ENCODE measurements around the gene IFNW1.
"Not testable (repeated sequence)": the region's sequence is repeated elsewhere in the genome, so short reads cannot be mapped to it uniquely, and the experiment has no call there.

Gene IFNW1

GRCh38 chr9:21141427-21141882 lies at the start of gene IFNW1:
Gene IFNW1, minus strand, starts transcription at chr9:21141832. Its CDS starts 262 bp downstream, at chr9:21141570.
- H3K36me3 ChIP-seq (ENCODE audit: control insufficient read depth in 2 of 2, insufficient read depth in 2 of 2, low read length in 2 of 2): no peaks in the 10 kb centered on the region
- no peak within 1 kb of the TSS for H3K9ac ChIP-seq (ENCODE audit: low read length in 2 of 2)
- H3K9me3 ChIP-seq (ENCODE audit: control insufficient read depth in 2 of 2, low read length in 2 of 2): no peaks in the 10 kb centered on the region
- no peaks in the 10 kb centered on the region for H3K4me1 ChIP-seq (ENCODE audit: control insufficient read depth, insufficient read depth, low read length)
- H3K27ac ChIP-seq (ENCODE audit: low read length): no peak within 1 kb of the TSS
- no peak within 1 kb of the TSS for H3K4me3 ChIP-seq (ENCODE audit: low read length in 2 of 2)
- H3K27me3 ChIP-seq (ENCODE audit: control insufficient read depth in 1 of 2, insufficient read depth in 2 of 2, low read length in 2 of 2): no peaks in the 10 kb centered on the region

- not testable (repeated sequence) for H3K36me3 ChIP-seq (ENCODE audit: control insufficient read depth in 2 of 2, insufficient read depth in 2 of 2, low read length in 2 of 2); H3K9me3 ChIP-seq (ENCODE audit: control insufficient read depth in 2 of 2, low read length in 2 of 2); H3K27me3 ChIP-seq (ENCODE audit: control insufficient read depth in 1 of 2, insufficient read depth in 2 of 2, low read length in 2 of 2); H3K4me1 ChIP-seq (ENCODE audit: control insufficient read depth, insufficient read depth, low read length); H3K27ac ChIP-seq (ENCODE audit: low read length); H3K4me3 ChIP-seq (ENCODE audit: low read length in 2 of 2); H3K9ac ChIP-seq (ENCODE audit: low read length in 2 of 2)
These were observed 45.9 kb upstream of the IFNW1 start, which contains the start of gene IFNA4 for GRCh38 chr9:21187487-21187886. Gene IFNA4, minus strand, starts transcription at chr9:21187587. Its CDS starts 56 bp downstream, at chr9:21187531.

GRCh38 chr9:21182810-21183736 lies 41.4 kb upstream of the IFNW1 start:
- H3K27me3 ChIP-seq (ENCODE audit: control insufficient read depth in 1 of 2, insufficient read depth in 2 of 2, low read length in 2 of 2); H3K4me1 ChIP-seq (ENCODE audit: control insufficient read depth, insufficient read depth, low read length); H3K4me3 ChIP-seq (ENCODE audit: low read length in 2 of 2); H3K27ac ChIP-seq (ENCODE audit: low read length); H3K9me3 ChIP-seq (ENCODE audit: control insufficient read depth in 2 of 2, low read length in 2 of 2); H3K9ac ChIP-seq (ENCODE audit: low read length in 2 of 2); H3K36me3 ChIP-seq (ENCODE audit: control insufficient read depth in 2 of 2, insufficient read depth in 2 of 2, low read length in 2 of 2): not testable (repeated sequence)

GRCh38 chr9:21174671-21175070 lies 33.0 kb upstream of the IFNW1 start:
- no peaks in the 10 kb centered on the region for H3K27me3 ChIP-seq (ENCODE audit: control insufficient read depth in 1 of 2, insufficient read depth in 2 of 2, low read length in 2 of 2)
- no peak overlapping the region for H3K9ac ChIP-seq (ENCODE audit: low read length in 2 of 2)
- H3K9me3 ChIP-seq (ENCODE audit: control insufficient read depth in 2 of 2, low read length in 2 of 2): no peaks in the 10 kb centered on the region
- H3K27ac ChIP-seq (ENCODE audit: low read length): no peak overlapping the region
- H3K4me3 ChIP-seq (ENCODE audit: low read length in 2 of 2): no peak overlapping the region
- no peaks in the 10 kb centered on the region for H3K4me1 ChIP-seq (ENCODE audit: control insufficient read depth, insufficient read depth, low read length)
- H3K36me3 ChIP-seq (ENCODE audit: control insufficient read depth in 2 of 2, insufficient read depth in 2 of 2, low read length in 2 of 2): no peaks in the 10 kb centered on the region

- no peak overlapping the region for H3K27ac ChIP-seq (ENCODE audit: low read length)
These were observed 30.5 kb upstream of the IFNW1 start for GRCh38 chr9:21172156-21172555.

GRCh38 chr9:21171351-21171750 lies 29.7 kb upstream of the IFNW1 start:
- Histone ChIP-seq H3K9ac (ENCODE audit: low read length in 2 of 2) (no peak overlapping the region), H3K9me3 (ENCODE audit: control insufficient read depth in 2 of 2, low read length in 2 of 2) (no peaks in the 10 kb centered on the region), H3K4me1 (ENCODE audit: control insufficient read depth, insufficient read depth, low read length) (no peaks in the 10 kb centered on the region), H3K27ac (ENCODE audit: low read length) (no peak overlapping the region), H3K36me3 (ENCODE audit: control insufficient read depth in 2 of 2, insufficient read depth in 2 of 2, low read length in 2 of 2) (no peaks in the 10 kb centered on the region), H3K27me3 (ENCODE audit: control insufficient read depth in 1 of 2, insufficient read depth in 2 of 2, low read length in 2 of 2) (no peaks in the 10 kb centered on the region), H3K4me3 (ENCODE audit: low read length in 2 of 2) (no peak overlapping the region)

More at GRCh38 chr9:21172156-21172555, 30.5 kb upstream of the IFNW1 start:
- H3K4me1 ChIP-seq (ENCODE audit: control insufficient read depth, insufficient read depth, low read length): no peaks in the 10 kb centered on the region
- H3K36me3 ChIP-seq (ENCODE audit: control insufficient read depth in 2 of 2, insufficient read depth in 2 of 2, low read length in 2 of 2): no peaks in the 10 kb centered on the region
- no peaks in the 10 kb centered on the region for H3K9me3 ChIP-seq (ENCODE audit: control insufficient read depth in 2 of 2, low read length in 2 of 2)
- no peaks in the 10 kb centered on the region for H3K27me3 ChIP-seq (ENCODE audit: control insufficient read depth in 1 of 2, insufficient read depth in 2 of 2, low read length in 2 of 2)
- no peak overlapping the region for H3K9ac ChIP-seq (ENCODE audit: low read length in 2 of 2)
- H3K4me3 ChIP-seq (ENCODE audit: low read length in 2 of 2): no peak overlapping the region

GRCh38 chr9:21166560-21166959 lies 24.9 kb upstream of the IFNW1 start, which contains the start of gene IFNA21:
Gene IFNA21, minus strand, starts transcription at chr9:21166660. Its CDS starts 48 bp downstream, at chr9:21166612.
- not testable (repeated sequence) for H3K27ac ChIP-seq (ENCODE audit: low read length); H3K4me1 ChIP-seq (ENCODE audit: control insufficient read depth, insufficient read depth, low read length); H3K9me3 ChIP-seq (ENCODE audit: control insufficient read depth in 2 of 2, low read length in 2 of 2); H3K27me3 ChIP-seq (ENCODE audit: control insufficient read depth in 1 of 2, insufficient read depth in 2 of 2, low read length in 2 of 2); H3K4me3 ChIP-seq (ENCODE audit: low read length in 2 of 2); H3K9ac ChIP-seq (ENCODE audit: low read length in 2 of 2); H3K36me3 ChIP-seq (ENCODE audit: control insufficient read depth in 2 of 2, insufficient read depth in 2 of 2, low read length in 2 of 2)

GRCh38 chr9:21165516-21165915 lies 23.9 kb upstream of the IFNW1 start:
- H3K27ac ChIP-seq (ENCODE audit: low read length): no peak overlapping the region
- no peaks in the 10 kb centered on the region for H3K9me3 ChIP-seq (ENCODE audit: control insufficient read depth in 2 of 2, low read length in 2 of 2)
- no peak overlapping the region for H3K9ac ChIP-seq (ENCODE audit: low read length in 2 of 2)
- no peaks in the 10 kb centered on the region for H3K4me1 ChIP-seq (ENCODE audit: control insufficient read depth, insufficient read depth, low read length)
- no peaks in the 10 kb centered on the region for H3K36me3 ChIP-seq (ENCODE audit: control insufficient read depth in 2 of 2, insufficient read depth in 2 of 2, low read length in 2 of 2)
- no peaks in the 10 kb centered on the region for H3K27me3 ChIP-seq (ENCODE audit: control insufficient read depth in 1 of 2, insufficient read depth in 2 of 2, low read length in 2 of 2)
- no peak overlapping the region for H3K4me3 ChIP-seq (ENCODE audit: low read length in 2 of 2)

GRCh38 chr9:21160178-21160577 lies 18.5 kb upstream of the IFNW1 start:
- H3K9ac ChIP-seq (ENCODE audit: low read length in 2 of 2): no peak overlapping the region

GRCh38 chr9:21155501-21155900 lies 13.9 kb upstream of the IFNW1 start:
- no peaks in the 10 kb centered on the region for H3K27me3 ChIP-seq (ENCODE audit: control insufficient read depth in 1 of 2, insufficient read depth in 2 of 2, low read length in 2 of 2)
- no peak overlapping the region for H3K9ac ChIP-seq (ENCODE audit: low read length in 2 of 2)
- H3K4me3 ChIP-seq (ENCODE audit: low read length in 2 of 2): no peak overlapping the region
- no peaks in the 10 kb centered on the region for H3K9me3 ChIP-seq (ENCODE audit: control insufficient read depth in 2 of 2, low read length in 2 of 2)
- H3K4me1 ChIP-seq (ENCODE audit: control insufficient read depth, insufficient read depth, low read length): no peaks in the 10 kb centered on the region
- H3K36me3 ChIP-seq (ENCODE audit: control insufficient read depth in 2 of 2, insufficient read depth in 2 of 2, low read length in 2 of 2): no peaks in the 10 kb centered on the region
- no peak overlapping the region for H3K27ac ChIP-seq (ENCODE audit: low read length)

More at GRCh38 chr9:21160178-21160577, 18.5 kb upstream of the IFNW1 start:
- Histone ChIP-seq H3K4me3 (ENCODE audit: low read length in 2 of 2) (no peak overlapping the region), H3K9me3 (ENCODE audit: control insufficient read depth in 2 of 2, low read length in 2 of 2) (no peaks in the 10 kb centered on the region), H3K4me1 (ENCODE audit: control insufficient read depth, insufficient read depth, low read length) (no peaks in the 10 kb centered on the region), H3K27ac (ENCODE audit: low read length) (no peak overlapping the region), H3K27me3 (ENCODE audit: control insufficient read depth in 1 of 2, insufficient read depth in 2 of 2, low read length in 2 of 2) (no peaks in the 10 kb centered on the region), H3K36me3 (ENCODE audit: control insufficient read depth in 2 of 2, insufficient read depth in 2 of 2, low read length in 2 of 2) (no peaks in the 10 kb centered on the region)
